WTC11 (cell line): ENCODE measurements around the gene RBM20. TPM values are rescaled to one million over a fixed set of nuclear protein-coding genes. Genes with fewer than 3 reads are reported as not detected.

ENCODE experiments used
- ATAC-seq: fragments of 200-7000 bp; cut with Tn5 transposase; 2 replicates; pipeline ENCODE4 v1.10.0; 2021; ENCODE audit warnings: mild to moderate bottlenecking, moderate library complexity
- CTCF ChIA-PET: fragments of 300-600 bp; sonication (Branson Sonifier 250); formaldehyde crosslinking; loops from one replicate; lab custom pipeline; 2021; ENCODE audit warnings: antibody characterized with exemption; lab: Charles Lee
- POLR2A ChIA-PET: fragments of 350-600 bp; sonication (Branson Sonifier 250); formaldehyde crosslinking; loops from one replicate; lab custom pipeline; 2021; ENCODE audit warnings: antibody characterized with exemption; lab: Charles Lee
- DNase-seq: peaks from one replicate; pipeline ENCODE4 v3.0.0; 2021; ENCODE audit warnings: low spot score
- H3K27ac Mint-ChIP-seq: 2 replicates; pipeline ENCODE4 v1.8.0; 2021; ENCODE audit warnings: mixed read lengths
- H3K27me3 Mint-ChIP-seq: 2 replicates; pipeline ENCODE4 v1.8.0; 2021; ENCODE audit warnings: low read depth, mild to moderate bottlenecking, moderate library complexity, mixed read lengths
- H3K36me3 Mint-ChIP-seq: 2 replicates; pipeline ENCODE4 v1.8.0; 2021; ENCODE audit warnings: mixed read lengths
- H3K4me1 Mint-ChIP-seq: 2 replicates; pipeline ENCODE4 v1.8.0; 2022; ENCODE audit warnings: mixed read lengths
- H3K4me3 Mint-ChIP-seq: 2 replicates; pipeline ENCODE4 v1.8.0; 2021; ENCODE audit warnings: mild to moderate bottlenecking, moderate library complexity, mixed read lengths
- H3K9me3 Mint-ChIP-seq: 2 replicates; pipeline ENCODE4 v1.8.0; 2021; ENCODE audit warnings: mixed read lengths
- CREB1 ChIP-seq: sonication (generic); formaldehyde crosslinking; IDR thresholded peaks from 2 replicates; pipeline ENCODE4 v1.8.0; 2023; ENCODE audit warnings: mild to moderate bottlenecking, missing genetic modification reagents
- CREM ChIP-seq: sonication (generic); formaldehyde crosslinking; IDR thresholded peaks from 2 replicates; pipeline ENCODE4 v1.8.1; 2022; ENCODE audit warnings: mild to moderate bottlenecking, missing genetic modification reagents, moderate library complexity
- GABPB1 ChIP-seq: sonication (generic); formaldehyde crosslinking; IDR thresholded peaks from 2 replicates; pipeline ENCODE4 v1.8.1; 2023; ENCODE audit warnings: mild to moderate bottlenecking, missing genetic modification reagents
- MYBL2 ChIP-seq: sonication (generic); formaldehyde crosslinking; IDR thresholded peaks from 2 replicates; pipeline ENCODE4 v1.8.1; 2023; ENCODE audit warnings: mild to moderate bottlenecking, moderate library complexity, missing genetic modification reagents
- TEAD1 ChIP-seq: sonication (generic); formaldehyde crosslinking; IDR thresholded peaks from 2 replicates; pipeline ENCODE4 v1.8.0; 2022; ENCODE audit warnings: mild to moderate bottlenecking, missing genetic modification reagents
- ZBTB21 ChIP-seq: sonication (generic); formaldehyde crosslinking; IDR thresholded peaks from 2 replicates; pipeline ENCODE4 v1.8.1; 2023; ENCODE audit warnings: mild to moderate bottlenecking, missing genetic modification reagents, borderline replicate concordance
- ZNF121 ChIP-seq: sonication (generic); formaldehyde crosslinking; IDR thresholded peaks from 2 replicates; pipeline ENCODE4 v1.8.0; 2023; ENCODE audit warnings: missing genetic modification reagents
- ZNF138 ChIP-seq: sonication (generic); formaldehyde crosslinking; conservative IDR thresholded peaks from 2 replicates; pipeline ENCODE4 v1.8.1; 2022; ENCODE audit warnings: mild to moderate bottlenecking, moderate library complexity, missing genetic modification reagents
- total RNA-seq: library from RNA; stranded (reverse); gene quantifications from 3 replicates; pipeline ENCODE4 v1.2.3, GENCODE V29; 2021
- TF ChIP-seq, protein P1 (sequence below): sonication (generic); formaldehyde crosslinking; IDR thresholded peaks from 2 replicates; pipeline ENCODE4 v1.8.1; 2023; ENCODE audit warnings: mild to moderate bottlenecking, moderate library complexity, missing genetic modification reagents
- TF ChIP-seq, protein P2 (sequence below): sonication (generic); formaldehyde crosslinking; IDR thresholded peaks from 2 replicates; pipeline ENCODE4 v1.8.1; 2023; ENCODE audit warnings: mild to moderate bottlenecking, missing genetic modification reagents, borderline replicate concordance
- TF ChIP-seq, protein P3 (sequence below): sonication (generic); formaldehyde crosslinking; IDR thresholded peaks from 2 replicates; pipeline ENCODE4 v1.8.1; 2023; ENCODE audit warnings: mild to moderate bottlenecking, missing genetic modification reagents

RBM20 gene
- total RNA-seq, 1 experiment from 2014 or later, result 0.52 TPM

DNA sequence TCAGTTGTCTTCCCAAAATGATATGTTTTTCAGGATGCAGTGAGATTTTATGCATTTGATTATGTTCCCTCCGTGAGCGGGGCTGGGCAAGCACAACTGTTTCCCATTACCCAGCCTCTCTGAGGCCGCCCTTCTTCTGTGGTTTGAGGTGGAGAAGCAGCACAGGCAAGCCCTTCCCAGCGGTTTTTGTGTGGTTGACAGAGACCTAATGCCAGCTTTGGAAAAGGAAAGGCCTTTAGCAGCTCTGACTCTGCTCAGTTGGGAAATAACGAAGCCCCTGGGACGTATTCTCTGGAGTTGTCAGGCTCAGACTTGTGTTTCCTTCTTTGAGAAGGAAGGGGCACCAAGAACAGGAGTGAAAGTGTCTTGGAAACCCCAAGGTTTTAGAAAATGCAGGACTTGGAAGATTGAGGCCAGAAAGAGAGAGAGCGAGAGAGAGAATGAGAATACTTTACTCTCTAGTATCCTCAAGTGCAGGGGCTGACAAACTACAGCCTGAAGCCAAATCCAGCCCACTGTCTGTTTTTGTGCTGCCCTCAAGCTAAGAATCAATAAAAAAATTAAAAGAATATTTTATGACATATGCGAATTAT, 207.0 kb downstream of the RBM20 start (continued):
- TF ChIP-seq, protein P1, sequence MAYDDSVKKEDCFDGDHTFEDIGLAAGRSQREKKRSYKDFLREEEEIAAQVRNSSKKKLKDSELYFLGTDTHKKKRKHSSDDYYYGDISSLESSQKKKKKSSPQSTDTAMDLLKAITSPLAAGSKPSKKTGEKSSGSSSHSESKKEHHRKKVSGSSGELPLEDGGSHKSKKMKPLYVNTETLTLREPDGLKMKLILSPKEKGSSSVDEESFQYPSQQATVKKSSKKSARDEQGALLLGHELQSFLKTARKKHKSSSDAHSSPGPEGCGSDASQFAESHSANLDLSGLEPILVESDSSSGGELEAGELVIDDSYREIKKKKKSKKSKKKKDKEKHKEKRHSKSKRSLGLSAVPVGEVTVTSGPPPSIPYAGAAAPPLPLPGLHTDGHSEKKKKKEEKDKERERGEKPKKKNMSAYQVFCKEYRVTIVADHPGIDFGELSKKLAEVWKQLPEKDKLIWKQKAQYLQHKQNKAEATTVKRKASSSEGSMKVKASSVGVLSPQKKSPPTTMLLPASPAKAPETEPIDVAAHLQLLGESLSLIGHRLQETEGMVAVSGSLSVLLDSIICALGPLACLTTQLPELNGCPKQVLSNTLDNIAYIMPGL (CRISPR knock-in tag), result no peak
- no peak for TF ChIP-seq ZNF121 (CRISPR knock-in tag)

DNA sequence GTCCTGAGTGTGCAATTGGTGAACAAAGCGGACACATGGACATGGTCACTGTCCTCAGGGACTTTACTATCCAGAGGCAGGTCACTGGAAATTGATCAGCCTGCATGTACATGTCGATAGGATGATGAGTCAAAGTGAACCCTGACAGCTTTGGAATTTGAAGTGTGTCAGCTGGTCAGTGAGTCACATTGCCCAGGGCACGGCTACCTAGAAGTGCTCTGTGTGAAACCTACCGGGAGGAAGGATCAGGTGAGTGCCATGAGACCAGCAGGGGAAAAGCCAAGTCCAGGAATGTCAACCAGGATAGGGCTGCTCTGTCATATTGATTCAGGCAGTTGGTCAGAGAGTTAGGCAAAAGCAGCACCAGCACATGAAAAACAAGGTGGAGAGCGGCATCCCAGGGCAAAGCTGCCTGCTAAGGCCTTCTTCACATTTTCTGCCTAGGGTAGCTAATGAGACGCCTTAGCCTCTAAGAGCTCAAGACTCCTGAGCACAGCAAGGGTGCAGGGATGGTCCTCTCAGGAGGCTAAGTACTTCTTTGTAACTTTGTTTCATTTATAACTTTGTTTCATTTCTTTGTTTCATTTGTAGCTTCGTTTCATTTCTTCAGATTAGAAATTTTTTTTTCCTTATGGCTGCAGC, 208.2 kb downstream of the RBM20 start:
- no peaks in the 10 kb centered on the region for H3K27me3 Mint-ChIP-seq
- no peak overlapping the region for H3K27ac Mint-ChIP-seq
- DNase-seq (no peak), ATAC-seq (peak; percentile 26; the same call in 1 of the 2 replicates)
- no peak overlapping the region for H3K4me3 Mint-ChIP-seq
- POLR2A ChIA-PET, result no interaction called here
- CTCF ChIA-PET, result interaction anchor here (1.1 kb wide), 1 partner anchor 49 kb away, joined by 3 read pairs; no protein-coding TSS in a partner anchor
- H3K4me1 Mint-ChIP-seq, result no peaks in the 10 kb centered on the region
- no peaks in the 10 kb centered on the region for H3K36me3 Mint-ChIP-seq
- TF ChIP-seq CREB1 (CRISPR knock-in tag), result no peak
- TF ChIP-seq, protein P2, sequence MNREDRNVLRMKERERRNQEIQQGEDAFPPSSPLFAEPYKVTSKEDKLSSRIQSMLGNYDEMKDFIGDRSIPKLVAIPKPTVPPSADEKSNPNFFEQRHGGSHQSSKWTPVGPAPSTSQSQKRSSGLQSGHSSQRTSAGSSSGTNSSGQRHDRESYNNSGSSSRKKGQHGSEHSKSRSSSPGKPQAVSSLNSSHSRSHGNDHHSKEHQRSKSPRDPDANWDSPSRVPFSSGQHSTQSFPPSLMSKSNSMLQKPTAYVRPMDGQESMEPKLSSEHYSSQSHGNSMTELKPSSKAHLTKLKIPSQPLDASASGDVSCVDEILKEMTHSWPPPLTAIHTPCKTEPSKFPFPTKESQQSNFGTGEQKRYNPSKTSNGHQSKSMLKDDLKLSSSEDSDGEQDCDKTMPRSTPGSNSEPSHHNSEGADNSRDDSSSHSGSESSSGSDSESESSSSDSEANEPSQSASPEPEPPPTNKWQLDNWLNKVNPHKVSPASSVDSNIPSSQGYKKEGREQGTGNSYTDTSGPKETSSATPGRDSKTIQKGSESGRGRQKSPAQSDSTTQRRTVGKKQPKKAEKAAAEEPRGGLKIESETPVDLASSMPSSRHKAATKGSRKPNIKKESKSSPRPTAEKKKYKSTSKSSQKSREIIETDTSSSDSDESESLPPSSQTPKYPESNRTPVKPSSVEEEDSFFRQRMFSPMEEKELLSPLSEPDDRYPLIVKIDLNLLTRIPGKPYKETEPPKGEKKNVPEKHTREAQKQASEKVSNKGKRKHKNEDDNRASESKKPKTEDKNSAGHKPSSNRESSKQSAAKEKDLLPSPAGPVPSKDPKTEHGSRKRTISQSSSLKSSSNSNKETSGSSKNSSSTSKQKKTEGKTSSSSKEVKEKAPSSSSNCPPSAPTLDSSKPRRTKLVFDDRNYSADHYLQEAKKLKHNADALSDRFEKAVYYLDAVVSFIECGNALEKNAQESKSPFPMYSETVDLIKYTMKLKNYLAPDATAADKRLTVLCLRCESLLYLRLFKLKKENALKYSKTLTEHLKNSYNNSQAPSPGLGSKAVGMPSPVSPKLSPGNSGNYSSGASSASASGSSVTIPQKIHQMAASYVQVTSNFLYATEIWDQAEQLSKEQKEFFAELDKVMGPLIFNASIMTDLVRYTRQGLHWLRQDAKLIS (CRISPR knock-in tag), result no peak
- no peak for TF ChIP-seq CREM (CRISPR knock-in tag)
- TF ChIP-seq, protein P3, sequence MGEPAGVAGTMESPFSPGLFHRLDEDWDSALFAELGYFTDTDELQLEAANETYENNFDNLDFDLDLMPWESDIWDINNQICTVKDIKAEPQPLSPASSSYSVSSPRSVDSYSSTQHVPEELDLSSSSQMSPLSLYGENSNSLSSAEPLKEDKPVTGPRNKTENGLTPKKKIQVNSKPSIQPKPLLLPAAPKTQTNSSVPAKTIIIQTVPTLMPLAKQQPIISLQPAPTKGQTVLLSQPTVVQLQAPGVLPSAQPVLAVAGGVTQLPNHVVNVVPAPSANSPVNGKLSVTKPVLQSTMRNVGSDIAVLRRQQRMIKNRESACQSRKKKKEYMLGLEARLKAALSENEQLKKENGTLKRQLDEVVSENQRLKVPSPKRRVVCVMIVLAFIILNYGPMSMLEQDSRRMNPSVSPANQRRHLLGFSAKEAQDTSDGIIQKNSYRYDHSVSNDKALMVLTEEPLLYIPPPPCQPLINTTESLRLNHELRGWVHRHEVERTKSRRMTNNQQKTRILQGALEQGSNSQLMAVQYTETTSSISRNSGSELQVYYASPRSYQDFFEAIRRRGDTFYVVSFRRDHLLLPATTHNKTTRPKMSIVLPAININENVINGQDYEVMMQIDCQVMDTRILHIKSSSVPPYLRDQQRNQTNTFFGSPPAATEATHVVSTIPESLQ (CRISPR knock-in tag), result no peak
- TF ChIP-seq GABPB1, result no peak
- TF ChIP-seq, all 79 proteins: peak for 0
- H3K9me3 Mint-ChIP-seq, result peaks cover 7% of the 10 kb centered on the region

DNA sequence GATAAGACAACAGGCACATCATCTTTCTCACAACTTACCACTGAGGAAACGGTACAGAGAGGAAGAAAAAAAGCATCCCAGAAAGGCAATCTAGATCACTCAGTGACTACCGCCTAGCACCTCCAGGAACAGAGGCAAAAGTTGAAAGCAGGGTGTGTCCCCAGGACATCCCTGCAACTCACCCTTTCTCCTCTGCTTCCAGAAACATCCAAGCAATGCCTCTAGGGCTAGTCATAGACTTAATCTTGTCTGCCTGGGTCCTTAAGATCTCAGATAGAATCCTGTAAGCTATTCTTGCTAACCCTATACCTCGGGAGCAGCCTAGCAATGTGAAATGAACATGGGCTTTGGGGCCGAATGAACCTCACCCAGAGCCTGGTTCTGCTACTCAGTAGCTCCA, 208.8 kb downstream of the RBM20 start:
- no peak overlapping the region for H3K27ac Mint-ChIP-seq
- peaks cover 7% of the 10 kb centered on the region for H3K9me3 Mint-ChIP-seq
- no peak overlapping the region for H3K4me3 Mint-ChIP-seq
- ChIA-PET CTCF (interaction anchor here (1.1 kb wide), 1 partner anchor 49 kb away, joined by 3 read pairs; no protein-coding TSS in a partner anchor), POLR2A (no interaction called here)
- ATAC-seq (no peak), DNase-seq (no peak)
- TF ChIP-seq TEAD1 (CRISPR knock-in tag) (no peak), MYBL2 (no peak), ZNF138 (CRISPR knock-in tag) (no peak), ZBTB21 (CRISPR knock-in tag) (no peak)
- 0 out of 2 replicates have a peak, but pooled peaks cover 3% of the 10 kb centered on the region for H3K4me1 Mint-ChIP-seq
- no peaks in the 10 kb centered on the region for H3K36me3 Mint-ChIP-seq
- H3K27me3 Mint-ChIP-seq, result no peaks in the 10 kb centered on the region
